Left cardiac atrium (tissue), 4 donors: ENCODE measurements around the gene LRP5. TPM values are rescaled to one million over a fixed set of nuclear protein-coding genes. Genes with fewer than 3 reads are reported as not detected.
A peak's percentile ranks its signal among the peaks of the same experiment; 100 is the strongest.
"Not testable (repeated sequence)": the region's sequence is repeated elsewhere in the genome, so short reads cannot be mapped to it uniquely, and the experiment has no call there.

Experiments
- ATAC-seq, 2 donors: fragments of 200-7000 bp; cut with Tn5 transposase; one replicate each; pipeline ENCODE4 v1.9.1; 2020; ENCODE audit warnings: mild to moderate bottlenecking in 2 of 2, moderate library complexity in 2 of 2
- DNase-seq: peaks from one replicate; pipeline ENCODE4 v3.0.0-alpha.2; 2020
- intact Hi-C, 2 donors: fragments of 100-400 bp; cut with DNase I; formaldehyde crosslinking; loops; one replicate each; pipeline versions ENCODE4 v1.14.1 to v1.15.1; 2022 to 2023
- total RNA-seq, 2 donors: library from RNA; stranded (reverse); fragmentation: NEBNext Ultra II Directional; extraction: Animal tissue kit (Norgen Biotek cat#: 25700); gene quantifications; one replicate each; pipeline ENCODE4 v1.2.1, GENCODE V29; 2021
- donor health status: DM: no; HTN: yes; CAD: no.
- donor health status: DM: no; HTN: yes; CAD: no; lungs with severe emphysema.
- donor health status: DM: yes; HTN: yes; CAD: no.
- donor health status: Dilated cardiomyopathy.

The LRP5 gene
- total RNA-seq, 2 donors from 2014 or later: 53.4 to 60.3 TPM

DNA sequence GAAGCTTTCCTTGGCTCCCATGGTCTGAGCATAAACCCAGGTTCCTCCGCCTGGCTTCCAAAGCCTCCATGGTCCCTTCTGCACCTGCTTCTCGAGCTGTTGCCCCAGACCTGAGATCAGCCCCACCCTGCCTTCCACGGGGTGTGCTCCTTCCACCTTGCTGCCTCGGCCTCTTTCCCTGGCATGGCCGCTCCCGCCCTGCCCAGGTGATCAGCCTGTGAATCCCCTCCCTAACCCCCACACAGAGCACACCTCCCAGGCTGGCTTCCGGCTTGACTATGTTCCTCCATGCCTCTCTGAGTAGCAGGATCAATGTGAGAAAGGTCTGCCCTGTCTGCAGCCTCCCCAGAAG, 145.5 kb downstream of the LRP5 start:
- intact Hi-C loops: no loop called here
- DNase-seq (no peak), ATAC-seq (no peak)

DNA sequence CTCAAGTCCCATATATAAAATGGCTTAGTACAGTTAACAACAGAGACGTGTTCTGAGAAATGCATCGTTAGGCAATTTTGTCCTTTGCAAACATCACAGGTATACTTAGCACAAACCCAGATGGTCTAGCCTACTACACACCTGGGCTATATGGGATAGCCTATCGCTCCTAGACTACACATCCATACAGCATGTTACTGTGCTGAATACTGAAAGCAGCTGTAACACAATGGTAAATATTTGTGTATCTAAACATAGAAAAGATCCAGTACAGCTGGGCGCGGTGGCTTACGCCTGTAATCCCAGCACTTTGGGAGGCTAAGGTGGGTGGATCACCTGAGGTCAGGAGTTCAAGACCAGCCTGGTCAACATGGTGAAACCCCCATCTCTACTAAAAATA, 145.9 kb downstream of the LRP5 start:
- ATAC-seq, DNase-seq, intact Hi-C loops: not testable (repeated sequence)

DNA sequence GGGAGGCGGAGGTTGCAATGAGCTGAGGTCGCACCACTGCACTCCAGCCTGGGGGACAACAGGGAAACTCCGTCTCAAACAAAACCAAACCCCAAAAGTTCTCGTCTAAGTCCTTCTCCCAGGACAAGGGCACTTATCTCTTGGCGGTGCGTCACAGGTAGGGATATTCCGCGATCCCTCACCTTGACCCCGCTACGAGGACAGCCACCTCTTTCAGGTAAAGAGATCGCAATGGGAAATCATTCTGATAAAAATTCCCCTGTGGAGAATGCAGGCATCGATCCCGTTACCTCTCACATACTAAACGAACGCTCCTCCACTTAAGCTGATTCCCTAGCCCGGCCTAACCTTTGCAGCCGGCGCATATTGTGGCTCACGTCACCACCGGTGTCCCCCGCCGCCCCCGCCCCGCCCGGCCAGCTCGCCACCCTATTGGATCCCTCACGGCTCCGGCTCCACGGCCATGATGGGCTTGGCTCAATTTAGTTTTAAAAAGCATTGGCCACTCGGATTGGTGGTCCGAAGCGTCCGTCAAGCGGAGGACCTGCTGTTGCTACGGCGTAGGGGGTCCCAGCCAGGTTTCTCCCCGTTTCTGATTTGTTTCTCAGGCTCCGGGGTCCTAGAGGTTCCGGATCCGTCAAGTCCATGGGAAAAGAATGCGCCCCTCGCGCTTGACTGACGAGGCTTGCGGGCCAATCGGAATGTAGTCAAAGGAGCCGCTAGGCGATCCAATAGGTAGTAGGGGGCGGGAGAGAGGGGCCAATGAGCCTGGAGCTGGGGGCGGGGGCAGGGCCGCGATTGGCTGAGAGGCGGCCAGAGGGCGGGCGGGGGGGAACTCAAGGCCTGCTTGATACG, 147.7 kb downstream of the LRP5 start:
- DNase-seq: peak; percentile 98
- ATAC-seq: peak; percentile 95 to 96
- intact Hi-C loops: loop anchor here (5.0 to 10.0 kb wide), 2 partner anchors 42 to 125 kb away; no protein-coding TSS in a partner anchor

DNA sequence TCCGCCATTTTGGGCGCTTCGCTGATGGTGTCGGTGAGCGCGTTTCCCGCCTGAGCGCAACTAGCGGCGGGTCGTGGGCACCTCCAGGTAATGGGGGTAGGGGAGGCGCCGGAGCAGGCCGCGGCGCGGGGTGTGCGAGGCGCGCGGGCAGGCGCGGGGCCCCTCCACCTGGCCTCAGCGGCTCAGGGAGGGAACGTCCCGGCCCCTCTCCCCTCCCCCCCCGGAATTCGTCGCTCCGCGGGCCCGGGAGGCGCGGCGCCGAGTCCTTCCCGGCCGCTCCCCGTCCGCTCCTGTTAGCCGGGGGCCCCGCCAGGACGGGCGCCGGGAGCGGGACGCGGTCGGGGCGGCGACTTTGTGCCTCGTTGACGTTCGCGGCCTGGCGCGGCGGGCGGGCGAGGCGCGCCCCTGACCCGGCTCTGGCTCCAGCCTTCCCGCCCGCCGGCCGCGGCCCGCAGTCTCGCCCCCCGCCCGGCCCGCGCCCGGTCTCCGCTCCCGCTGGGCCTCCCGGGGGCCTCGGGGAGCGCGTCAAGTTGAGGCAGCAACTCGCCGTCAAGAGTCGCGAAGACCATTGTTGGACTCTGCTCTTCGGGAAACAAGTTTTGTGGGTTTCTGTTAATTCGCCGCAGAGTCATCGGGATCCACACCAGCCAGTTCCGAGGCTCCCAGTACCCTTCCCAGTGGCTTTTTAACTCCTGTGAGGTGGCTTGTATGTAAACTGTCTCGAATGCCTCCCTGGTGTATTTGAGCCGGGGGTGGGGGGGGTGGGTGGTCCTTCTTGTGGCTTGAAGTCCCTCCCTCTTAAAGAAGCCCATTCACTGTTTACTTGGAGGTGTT, 148.6 kb downstream of the LRP5 start, which contains the start of gene PPP6R3:
PPP6R3 (plus strand) TSS at position 12 of the 834 bp plus-strand sequence. CDS start 76,913 bp downstream, outside the sequence.
- intact Hi-C loops: loop anchor here (5.0 to 10.0 kb wide), 2 partner anchors 41 to 124 kb away; no protein-coding TSS in a partner anchor
- peak; percentile 42 to 57 for ATAC-seq

DNA sequence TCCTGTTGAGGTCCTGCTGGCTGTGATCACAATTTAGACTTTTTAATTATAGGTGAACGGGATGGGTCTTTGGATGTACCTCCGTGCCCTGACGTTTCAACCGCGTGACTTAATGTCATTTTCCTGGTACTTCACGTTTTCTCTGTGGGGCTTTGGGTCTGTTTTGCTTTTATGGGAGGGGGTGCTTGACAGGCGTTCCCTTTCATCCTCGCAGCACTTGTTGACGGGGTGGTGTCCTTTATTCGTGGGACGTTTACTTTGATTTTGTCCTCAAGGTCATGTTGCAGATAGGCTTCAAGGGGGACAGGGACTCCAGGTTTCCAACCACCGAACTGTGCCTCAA, 149.2 kb downstream of the LRP5 start:
- ATAC-seq (no peak), DNase-seq (no peak)
- intact Hi-C loops: loop anchor here (5.0 to 10.0 kb wide), 2 partner anchors 41 to 123 kb away; no protein-coding TSS in a partner anchor

More for the DNA sequence above, 148.6 kb downstream of the LRP5 start, which contains the start of gene PPP6R3:
- no peak for DNase-seq

DNA sequence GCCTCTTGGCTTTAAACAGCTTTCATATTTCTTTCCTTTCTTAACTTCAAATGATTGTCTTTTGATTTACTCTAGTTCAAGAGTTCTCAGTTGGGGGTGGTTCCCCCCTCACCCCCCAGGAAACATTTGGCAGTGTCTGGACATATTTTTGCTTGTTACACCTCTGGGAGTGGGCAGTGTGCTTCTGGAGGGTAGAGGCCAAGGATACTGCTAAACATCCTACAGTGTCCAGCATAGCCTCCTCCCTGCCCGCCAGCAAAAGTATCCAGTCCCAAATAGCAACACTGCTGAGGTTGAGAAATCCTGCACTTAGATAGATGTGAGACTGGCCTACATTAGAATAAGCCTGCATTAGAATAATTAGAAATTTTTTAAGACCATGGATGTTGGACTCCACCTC, 151.3 kb downstream of the LRP5 start:
- DNase-seq: no peak
- intact Hi-C loops: loop anchor here (5.0 to 10.0 kb wide), 2 partner anchors 39 to 121 kb away; no protein-coding TSS in a partner anchor
- ATAC-seq: no peak

DNA sequence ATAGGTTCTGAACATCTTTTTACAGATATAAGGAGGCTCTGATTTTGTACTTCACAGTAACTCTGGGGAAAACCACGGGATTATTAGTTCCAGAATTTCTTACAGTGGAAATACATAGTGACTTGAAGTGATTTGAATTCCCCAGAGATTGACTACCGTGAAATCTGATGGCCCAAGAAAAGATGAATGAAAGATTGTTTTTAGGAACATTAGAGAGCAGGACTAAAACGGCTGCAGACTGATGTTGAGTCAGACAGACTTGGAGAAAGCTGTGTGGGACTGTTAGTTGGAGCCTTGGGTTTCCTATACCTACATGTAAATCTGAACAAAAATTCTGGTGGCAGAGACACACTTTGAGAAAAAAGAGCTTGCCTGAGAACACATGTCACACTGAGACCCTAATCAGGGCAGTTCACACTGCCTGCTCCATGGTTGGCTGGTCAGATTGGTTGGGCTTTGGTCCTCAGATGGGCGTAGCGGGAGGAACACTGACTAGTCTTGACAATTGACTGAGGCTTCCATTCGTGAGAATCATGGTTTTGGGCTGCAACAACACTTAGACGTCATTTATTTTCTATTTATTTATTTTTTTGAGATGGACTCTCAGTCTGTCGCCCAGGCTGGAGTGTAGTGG, 154.9 kb downstream of the LRP5 start:
- ATAC-seq (no peak), DNase-seq (no peak)
- intact Hi-C loops: loop anchor here (10.0 kb wide), 1 partner anchor 117 kb away; no protein-coding TSS in a partner anchor

DNA sequence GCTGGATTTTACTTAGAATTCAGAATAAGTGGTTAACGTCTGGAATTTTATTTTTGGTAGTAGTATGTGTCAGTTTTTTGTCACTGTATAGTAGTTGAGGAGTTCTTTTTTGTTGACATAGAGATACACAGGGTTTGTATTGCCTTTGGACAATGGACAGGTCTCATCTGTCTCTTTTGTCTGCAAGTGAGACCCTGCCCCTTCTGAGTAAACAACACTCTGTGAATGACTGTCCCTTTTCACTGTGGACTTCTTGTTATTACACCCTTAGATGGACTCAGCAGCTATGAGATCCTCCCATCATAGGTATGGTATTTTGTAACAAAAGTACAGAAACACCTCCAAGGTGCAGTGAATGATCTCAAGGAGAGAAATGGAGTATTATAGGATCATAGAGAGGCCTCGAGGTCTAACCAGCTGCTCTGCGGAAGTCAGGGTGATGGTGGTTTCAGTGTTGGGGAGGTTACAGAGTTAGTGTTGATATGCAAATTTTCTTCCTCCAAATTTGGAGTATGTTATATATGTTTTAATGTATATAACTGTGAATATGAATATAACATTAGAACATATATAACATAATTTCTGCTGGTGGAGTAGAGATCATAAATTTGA, 155.9 kb downstream of the LRP5 start:
- no peak for DNase-seq
- intact Hi-C loops: loop anchor here (10.0 kb wide), 1 partner anchor 116 kb away; no protein-coding TSS in a partner anchor
- no peak for ATAC-seq

DNA sequence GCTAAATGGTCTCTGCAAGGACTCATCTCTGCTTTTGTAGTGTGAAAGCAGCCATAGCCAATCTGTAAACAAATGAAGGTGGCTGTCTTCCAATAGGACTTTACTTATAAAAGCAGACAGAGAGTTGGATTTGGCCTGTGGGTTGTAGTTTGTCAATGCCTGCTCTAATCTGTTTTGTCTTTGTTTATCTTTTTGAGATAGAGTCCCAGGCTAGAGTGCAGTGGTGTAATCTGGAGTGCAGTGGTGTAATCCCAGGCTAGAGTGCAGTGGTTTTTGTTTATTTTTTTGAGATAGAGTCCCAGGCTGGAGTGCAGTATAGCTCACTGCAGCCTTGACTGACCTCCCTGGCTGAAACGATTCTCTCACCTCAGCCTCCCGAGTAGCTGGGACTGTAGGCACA, 156.7 kb downstream of the LRP5 start:
- ATAC-seq (peak in 1 of 2 donors; percentile 15), DNase-seq (no peak)
- intact Hi-C loops: loop anchor here (10.0 kb wide), 1 partner anchor 116 kb away; no protein-coding TSS in a partner anchor

DNA sequence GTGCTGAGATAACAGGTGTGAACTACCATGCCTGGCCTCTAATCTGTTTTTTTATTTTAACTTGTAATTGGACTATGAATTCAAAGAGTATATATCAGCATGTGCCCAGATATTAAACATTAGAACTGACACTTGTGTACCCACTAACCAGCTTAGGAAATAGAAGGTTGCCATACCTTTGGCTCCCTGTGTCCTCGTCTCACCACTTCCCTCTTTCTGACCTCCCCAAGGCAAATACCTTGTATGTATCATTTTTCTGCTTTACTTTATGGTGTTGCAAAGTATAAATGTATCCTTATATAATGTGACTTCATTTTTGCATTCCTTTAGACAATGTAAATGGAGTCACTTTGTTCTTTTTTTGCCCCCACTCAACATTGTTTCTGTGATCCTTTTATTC, 157.3 kb downstream of the LRP5 start:
- no peak for ATAC-seq
- no peak for DNase-seq
- intact Hi-C loops: loop anchor here (10.0 kb wide), 1 partner anchor 115 kb away; no protein-coding TSS in a partner anchor

DNA sequence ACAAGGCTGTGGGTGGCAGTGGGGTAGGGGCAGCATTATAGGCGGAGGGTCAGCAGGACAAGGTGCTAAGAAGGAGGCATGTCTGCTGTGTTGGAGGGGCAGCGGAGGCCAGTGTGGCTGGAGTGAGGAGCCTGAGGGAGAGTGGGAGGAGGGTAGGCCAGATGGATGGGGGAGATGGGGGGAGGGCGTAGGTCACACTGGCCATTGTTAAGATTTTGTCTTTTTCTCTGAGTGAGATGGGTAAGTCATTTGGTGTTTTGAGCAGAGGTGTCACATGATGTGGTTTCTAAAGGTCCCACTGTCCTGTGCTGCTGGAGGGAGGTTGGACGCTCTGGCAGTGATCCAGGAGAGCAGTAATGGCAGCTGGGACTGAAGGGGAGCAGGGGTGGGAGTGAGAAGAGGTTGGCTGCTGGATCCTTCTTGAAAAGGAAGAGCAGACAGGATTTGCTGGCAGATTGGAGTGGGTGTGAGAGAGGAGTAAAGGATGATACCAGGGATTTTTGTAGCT, 158.0 kb downstream of the LRP5 start:
- no peak for DNase-seq
- peak; percentile 55 to 57 for ATAC-seq
- intact Hi-C loops: no loop called here

DNA sequence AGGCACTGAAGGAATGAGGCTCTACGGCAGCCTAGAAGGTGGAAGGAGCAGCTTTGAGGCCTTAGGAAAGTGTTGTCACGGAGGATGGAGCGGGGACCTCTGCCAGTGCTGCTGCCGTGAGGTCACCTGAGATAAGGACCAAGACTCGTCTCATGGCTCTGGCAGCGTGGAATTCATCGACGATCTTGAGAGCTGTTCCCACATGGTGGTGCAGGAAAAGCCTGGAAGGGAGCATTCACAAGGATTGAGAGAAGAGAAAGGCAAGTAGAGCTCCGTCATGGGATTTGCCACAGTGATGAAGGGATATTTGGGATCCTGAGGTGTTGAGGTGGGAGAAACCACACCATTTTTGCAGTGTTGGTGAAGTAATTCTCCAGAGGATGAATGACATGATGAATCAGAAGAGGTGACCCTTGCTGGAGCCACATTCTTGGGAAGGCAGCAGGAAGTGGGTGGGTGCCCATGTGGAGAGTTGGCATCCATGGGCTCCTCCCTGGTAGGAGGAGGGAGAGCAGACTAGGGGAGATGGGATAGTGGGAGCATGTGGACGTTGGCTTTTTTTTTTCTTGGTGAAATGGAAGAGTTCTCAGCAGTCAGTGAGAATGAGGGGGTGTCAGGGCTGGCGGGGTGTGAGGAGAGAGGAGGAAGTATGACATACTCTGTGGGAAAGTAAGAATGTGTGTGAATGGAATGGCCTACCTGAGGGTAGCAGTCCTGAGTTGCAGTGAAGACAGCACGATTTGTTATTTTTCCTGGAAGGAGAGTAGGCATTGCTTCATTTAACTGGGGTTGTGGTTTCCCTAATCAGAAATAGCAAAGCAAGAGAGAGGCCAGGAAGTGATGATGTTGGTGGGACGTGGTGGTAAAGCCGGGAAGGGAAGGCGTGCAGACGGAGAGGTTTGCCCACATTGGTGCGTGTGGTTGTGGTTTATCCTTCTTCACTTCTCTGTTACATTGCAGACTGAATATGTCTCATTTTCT, 159.3 kb downstream of the LRP5 start:
- intact Hi-C loops: no loop called here
- ATAC-seq: peak in 1 of 2 donors; percentile 33
- DNase-seq: no peak

DNA sequence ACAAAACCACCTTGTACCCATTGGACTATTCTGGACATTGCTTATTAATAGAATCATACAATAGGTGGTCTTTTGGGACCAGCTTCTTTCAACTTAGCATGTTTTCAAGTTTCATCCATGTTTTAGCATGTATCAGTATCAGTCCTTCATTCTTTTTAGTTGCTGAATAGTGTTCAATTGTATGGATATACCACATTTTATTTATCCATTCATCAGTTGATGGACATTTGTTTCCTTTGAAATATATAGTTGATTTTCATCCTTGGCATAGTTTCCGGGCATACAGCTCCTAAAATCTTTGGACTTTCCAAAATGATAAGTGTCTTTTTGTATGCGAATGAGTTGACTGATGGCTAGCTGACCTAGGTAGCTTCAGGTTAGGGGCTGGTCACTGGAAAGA, 160.4 kb downstream of the LRP5 start:
- DNase-seq (no peak), ATAC-seq (no peak)
- intact Hi-C loops: no loop called here

DNA sequence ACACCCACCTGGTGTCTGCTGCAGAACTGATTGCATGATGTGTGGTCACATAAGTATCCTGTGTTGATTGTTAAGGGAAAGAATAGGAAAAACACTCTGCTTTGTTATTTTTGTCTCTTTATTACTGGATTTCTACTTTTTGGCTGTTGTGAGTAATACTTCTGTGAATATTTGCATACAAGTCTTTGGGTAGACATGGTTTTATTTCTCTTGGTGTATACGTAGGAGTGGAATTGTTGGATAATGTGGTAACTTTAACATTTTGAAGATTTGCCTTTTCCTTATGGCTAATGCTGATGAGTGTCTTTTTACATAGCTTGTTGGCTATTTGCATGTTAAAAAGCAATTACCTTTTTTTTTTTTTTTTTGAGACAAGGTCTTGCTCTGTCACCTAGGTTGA, 161.3 kb downstream of the LRP5 start:
- no peak for DNase-seq
- intact Hi-C loops: no loop called here
- no peak for ATAC-seq

DNA sequence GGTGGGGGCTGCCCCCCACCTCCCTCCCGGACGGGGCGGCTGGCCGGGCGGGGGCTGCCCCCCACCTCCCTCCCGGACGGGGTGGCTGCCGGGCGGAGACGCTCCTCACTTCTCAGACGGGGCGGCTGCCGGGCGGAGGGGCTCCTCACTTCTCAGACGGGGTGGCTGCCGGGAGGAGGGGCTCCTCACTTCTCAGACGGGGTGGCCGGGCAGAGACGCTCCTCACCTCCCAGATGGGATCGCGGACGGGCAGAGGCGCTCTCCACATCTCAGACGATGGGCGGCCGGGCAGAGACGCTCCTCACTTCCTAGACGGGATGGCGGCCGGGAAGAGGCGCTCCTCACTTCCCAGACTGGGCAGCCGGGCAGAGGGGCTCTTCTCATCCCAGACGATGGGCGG, 163.2 kb downstream of the LRP5 start:
- ATAC-seq, DNase-seq, intact Hi-C loops: not testable (repeated sequence)

DNA sequence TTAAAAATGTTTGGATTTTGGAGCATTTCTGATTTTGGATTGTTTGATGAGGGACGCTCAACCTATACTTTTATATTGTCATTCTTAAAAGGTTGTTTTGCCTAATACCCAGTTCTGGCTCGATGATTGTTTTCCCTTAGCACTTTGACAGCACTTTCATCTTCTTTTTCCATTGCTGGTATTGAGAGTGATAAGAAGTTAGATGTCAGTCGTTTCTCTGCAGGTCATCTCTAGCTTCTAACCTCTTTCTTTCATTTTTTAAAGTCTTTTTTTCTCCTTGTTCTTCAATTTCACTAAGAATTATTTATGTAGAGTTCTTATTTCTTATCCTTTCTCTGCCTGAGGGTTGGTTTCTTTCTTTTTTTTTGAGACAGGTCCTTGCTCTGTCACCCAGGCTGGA, 167.0 kb downstream of the LRP5 start:
- intact Hi-C loops: no loop called here
- no peak for DNase-seq
- no peak for ATAC-seq

DNA sequence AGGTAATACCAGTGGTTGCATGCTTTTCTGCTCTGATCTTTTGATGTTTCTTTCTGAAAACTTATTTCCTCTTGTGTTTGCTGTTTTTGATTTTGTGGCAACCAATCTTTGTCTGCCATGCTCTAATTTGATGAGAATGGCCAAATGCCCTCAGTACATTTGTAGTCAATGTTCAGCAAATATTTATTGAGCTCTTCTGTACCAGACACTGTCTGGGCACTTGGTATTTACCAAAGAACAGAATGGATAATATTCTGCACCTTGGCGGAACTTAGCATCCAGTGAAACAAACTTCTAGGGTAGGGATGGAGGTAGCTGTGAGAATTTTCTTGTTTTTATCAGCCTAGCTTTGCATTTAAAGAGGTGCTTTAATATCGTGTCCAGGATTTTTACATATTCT, 167.8 kb downstream of the LRP5 start:
- DNase-seq: no peak
- ATAC-seq: no peak
- intact Hi-C loops: no loop called here
